ENCODE results near the gene IFT88.

- TF ChIP-seq CTCF (IDR thresholded peaks at IDR 0.05) (no peak), TAF1 (IDR thresholded peaks at IDR 0.05; ENCODE audit: borderline replicate concordance, low read depth, low read length) (no peak), SIN3A (IDR thresholded peaks at IDR 0.05; ENCODE audit: borderline replicate concordance, low read depth, low read length) (no peak), PBX3 (IDR thresholded peaks at IDR 0.05) (no peak), USF2 (IDR thresholded peaks at IDR 0.05; ENCODE audit: borderline replicate concordance, low read depth, low read length) (no peak), JUND (IDR thresholded peaks at IDR 0.05) (peak; percentile 63), REST (IDR thresholded peaks at IDR 0.05; ENCODE audit: low read depth, low read length) (no peak), POLR2AphosphoS5 (IDR thresholded peaks at IDR 0.05; ENCODE audit: low read depth, low read length) (no peak), FOXM1 (IDR thresholded peaks at IDR 0.05; ENCODE audit: low read depth) (no peak), USF1 (IDR thresholded peaks at IDR 0.05; ENCODE audit: borderline replicate concordance, low read depth) (no peak)
Measured at GRCh38 chr13:20721454-20722357, 154.7 kb downstream of the IFT88 start.
